Measurements from ENCODE around the gene SUSD1. TPM values are rescaled to one million over a fixed set of nuclear protein-coding genes. Genes with fewer than 3 reads are reported as not detected.

SUSD1 gene
- total RNA-seq, 4 donors from 2014 or later = 22.7 to 83.0 (median 24.7) TPM

- no peak for DNase-seq
- no peaks in the 10 kb centered on the region for H3K27me3 ChIP-seq
- peaks cover 11 to 30% (median 28%) of the 10 kb centered on the region in 4 donors for H3K4me1 ChIP-seq
- no peaks in the 10 kb centered on the region for H3K9me3 ChIP-seq
- no peaks in the 10 kb centered on the region for H3K36me3 ChIP-seq
- H3K4me3 ChIP-seq = no peak overlapping the region
- in situ Hi-C loops (cut with MboI; ENCODE audit: low pct_ligation_motif_present in 1 of 4, low pct_unique_long_range_greater_than_20kb in 1 of 4, low sequenced_read_pairs in 3 of 4) = no loop called here
- TF ChIP-seq POLR2AphosphoS5 (IDR thresholded peaks at IDR 0.05) (no peak), POLR2A (IDR thresholded peaks at IDR 0.05) (no peak), CTCF (IDR thresholded peaks at IDR 0.05) (no peak), EP300 (IDR thresholded peaks at IDR 0.05; ENCODE audit: low read depth) (no peak)
- intact Hi-C loops (cut with DNase I; ENCODE audit: low total_unique reads) = no loop called here
- no peak overlapping the region for H3K27ac ChIP-seq
Measured at GRCh38 chr9:112046181-112046580, 128.9 kb downstream of the SUSD1 start.

- Histone ChIP-seq H3K27ac (no peak overlapping the region), H3K9me3 (no peaks in the 10 kb centered on the region), H3K4me3 (no peak overlapping the region), H3K27me3 (no peaks in the 10 kb centered on the region), H3K4me1 (peaks cover under 1 to 17% (median 15%) of the 10 kb centered on the region in 4 donors), H3K36me3 (no peaks in the 10 kb centered on the region)
- DNase-seq = no peak
- no peak for TF ChIP-seq CTCF (IDR thresholded peaks at IDR 0.05)
- no peak for TF ChIP-seq POLR2A (IDR thresholded peaks at IDR 0.05)
- TF ChIP-seq EP300 (IDR thresholded peaks at IDR 0.05; ENCODE audit: low read depth) = no peak
- TF ChIP-seq POLR2AphosphoS5 (IDR thresholded peaks at IDR 0.05) = no peak
- intact Hi-C loops (cut with DNase I; ENCODE audit: low total_unique reads) = no loop called here
- WGBS, 2 donors (ENCODE audit: low coverage in 1 of 2) = 93% methylated on average over 4 of the region's 4 CpGs
- in situ Hi-C loops (cut with MboI; ENCODE audit: low pct_ligation_motif_present in 1 of 4, low pct_unique_long_range_greater_than_20kb in 1 of 4, low sequenced_read_pairs in 3 of 4) = no loop called here
Measured at GRCh38 chr9:112044881-112045280, 130.2 kb downstream of the SUSD1 start.

GRCh38 chr9:112044186-112044585 lies 130.9 kb downstream of the SUSD1 start:
- no peaks in the 10 kb centered on the region for H3K27me3 ChIP-seq
- H3K4me3 ChIP-seq = no peak overlapping the region
- no peak for TF ChIP-seq POLR2A (IDR thresholded peaks at IDR 0.05)
- TF ChIP-seq POLR2AphosphoS5 (IDR thresholded peaks at IDR 0.05) = no peak
- no peak for TF ChIP-seq EP300 (IDR thresholded peaks at IDR 0.05; ENCODE audit: low read depth)
- TF ChIP-seq CTCF (IDR thresholded peaks at IDR 0.05) = no peak
- in situ Hi-C loops (cut with MboI; ENCODE audit: low pct_ligation_motif_present in 1 of 4, low pct_unique_long_range_greater_than_20kb in 1 of 4, low sequenced_read_pairs in 3 of 4) (no loop called here), intact Hi-C loops (cut with DNase I; ENCODE audit: low total_unique reads) (no loop called here)
- H3K27ac ChIP-seq = no peak overlapping the region
- no peak for DNase-seq
- no peaks in the 10 kb centered on the region for H3K36me3 ChIP-seq
- H3K9me3 ChIP-seq = no peaks in the 10 kb centered on the region
- H3K4me1 ChIP-seq = peaks cover 0 to 10% (median 8%) of the 10 kb centered on the region in 4 donors

- Histone ChIP-seq H3K27ac (no peak overlapping the region), H3K4me3 (no peak overlapping the region), H3K36me3 (no peaks in the 10 kb centered on the region), H3K9me3 (no peaks in the 10 kb centered on the region), H3K27me3 (no peaks in the 10 kb centered on the region), H3K4me1 (peaks cover 0 to 3% (median 2%) of the 10 kb centered on the region in 4 donors)
- DNase-seq = no peak
- in situ Hi-C loops (cut with MboI; ENCODE audit: low pct_ligation_motif_present in 1 of 4, low pct_unique_long_range_greater_than_20kb in 1 of 4, low sequenced_read_pairs in 3 of 4) (no loop called here), intact Hi-C loops (cut with DNase I; ENCODE audit: low total_unique reads) (no loop called here)
- TF ChIP-seq EP300 (IDR thresholded peaks at IDR 0.05; ENCODE audit: low read depth) (no peak), POLR2A (IDR thresholded peaks at IDR 0.05) (no peak), POLR2AphosphoS5 (IDR thresholded peaks at IDR 0.05) (no peak), CTCF (IDR thresholded peaks at IDR 0.05) (no peak)
- 86 to 91% methylated on average over 1 of the region's 1 CpG for WGBS, 2 donors (ENCODE audit: low coverage in 1 of 2)
Measured at GRCh38 chr9:112043423-112043822, 131.7 kb downstream of the SUSD1 start.

Data from transverse colon (tissue), 4 donors.